ENCODE results near the gene SLFNL1.
A peak's percentile ranks its signal among the peaks of the same experiment; 100 is the strongest.

The SLFNL1 gene

DNA sequence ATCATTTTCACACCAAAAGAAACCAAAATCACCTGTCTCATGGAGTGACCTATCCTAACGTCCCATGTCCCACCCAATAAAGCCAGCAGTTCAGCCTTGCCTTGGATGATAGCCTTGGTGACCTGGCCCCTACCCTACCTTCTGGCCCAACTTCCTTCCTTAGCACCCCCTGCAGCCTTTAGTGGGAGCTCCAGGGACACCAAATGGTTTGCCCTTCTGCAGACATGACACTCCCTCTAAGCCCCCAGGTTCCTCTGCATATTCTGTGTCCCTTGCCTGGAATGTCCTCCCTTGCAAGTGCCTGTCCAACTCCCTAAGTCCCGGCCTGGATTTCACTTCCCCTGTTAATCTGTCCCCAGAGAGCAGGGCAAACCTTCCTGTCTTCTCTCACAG is 2.2 kb downstream of the SLFNL1 start:
- no peak for DNase-seq

DNA sequence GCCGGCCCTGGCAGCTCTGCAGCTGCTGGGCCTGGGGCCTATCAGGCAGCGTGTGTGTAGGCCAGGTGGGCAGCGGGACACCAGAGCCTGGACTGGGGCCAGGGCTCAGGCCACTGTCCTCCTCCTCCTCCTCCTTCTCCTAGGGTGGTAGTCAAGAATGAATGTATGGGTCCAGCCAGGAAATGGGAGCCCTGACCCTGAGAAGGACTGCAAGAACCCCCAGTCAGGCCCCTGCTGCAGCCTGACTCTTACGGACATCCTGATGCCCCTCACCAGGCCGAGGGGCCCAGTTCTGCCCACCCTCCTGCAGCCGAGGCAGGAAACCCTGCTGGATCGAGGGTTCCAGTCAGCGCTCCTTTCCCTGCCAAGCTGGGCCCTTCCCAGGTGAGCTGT is 3.5 kb downstream of the SLFNL1 start:
- DNase-seq: no peak

DNA sequence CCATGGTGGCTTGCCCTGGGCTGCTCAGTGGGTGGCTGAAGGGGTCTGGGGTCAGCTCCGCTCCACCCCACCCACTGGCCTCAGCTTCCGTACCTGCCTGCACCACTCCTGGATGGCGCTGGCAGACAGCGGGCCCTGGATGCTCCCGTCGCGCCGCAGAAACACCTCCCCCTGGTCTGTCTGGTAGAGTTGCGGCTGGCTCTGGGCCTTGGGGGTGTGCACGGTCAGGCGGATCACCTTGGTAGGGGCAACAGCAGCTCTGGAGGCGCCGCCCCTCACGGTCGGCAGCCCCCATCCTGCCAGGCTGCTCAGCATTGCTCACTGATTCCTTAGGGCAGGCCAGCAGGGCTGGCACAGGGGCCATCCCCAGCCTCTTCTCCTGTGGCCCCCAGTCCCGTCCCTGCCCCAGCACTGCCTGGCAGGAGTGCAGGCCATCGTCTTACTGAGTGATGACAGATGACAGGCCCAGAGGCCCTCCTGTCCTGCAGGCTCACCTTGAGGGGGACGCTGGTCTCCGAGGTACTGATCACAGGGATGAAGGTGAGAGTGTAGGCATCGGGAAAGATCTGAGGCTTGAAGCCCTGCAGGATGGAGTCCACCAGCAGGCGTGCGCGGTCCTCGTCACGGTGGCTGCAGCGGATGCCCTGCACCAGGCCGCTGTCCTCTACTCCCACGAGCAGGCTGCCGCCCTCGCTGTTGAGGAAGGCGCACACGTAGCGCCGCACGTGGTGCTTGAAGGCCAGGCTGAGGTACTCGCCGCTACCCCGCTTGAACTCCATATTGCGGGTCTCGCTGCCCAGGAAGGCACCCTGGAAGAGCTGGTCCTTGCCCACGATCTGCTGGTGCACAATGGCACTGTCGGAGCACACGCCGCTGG is 4.1 kb downstream of the SLFNL1 start:
- DNase-seq: no peak

DNA sequence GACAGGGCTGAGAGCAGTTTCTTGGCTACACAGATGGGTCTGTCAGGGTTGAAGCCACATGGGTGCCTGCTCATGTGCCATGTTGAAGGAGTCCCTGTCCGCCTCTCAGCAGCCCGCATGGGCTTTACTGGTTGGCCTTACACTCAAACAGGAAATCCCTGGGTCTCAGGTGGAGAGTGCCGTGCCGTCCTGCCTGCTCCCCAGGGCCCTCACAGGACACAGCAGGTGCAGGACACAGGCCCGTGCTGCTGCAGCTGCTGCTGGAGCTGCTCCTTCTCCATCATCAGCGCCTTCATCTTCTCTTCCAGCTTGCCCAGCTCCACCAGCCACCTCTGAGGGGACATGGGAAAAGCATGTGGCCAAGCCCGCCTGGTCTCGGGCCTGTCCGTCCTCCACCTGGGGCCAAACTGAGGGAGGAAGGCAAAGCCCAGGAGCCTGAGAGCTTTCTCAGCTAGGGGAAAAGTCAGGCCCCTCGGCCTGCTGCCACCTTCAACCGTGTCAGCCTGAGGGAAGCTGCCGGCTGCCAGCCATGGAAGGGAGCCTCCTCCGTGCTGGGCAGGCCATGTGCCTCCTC is 5.5 kb downstream of the SLFNL1 start:
- DNase-seq: no peak

GRCh38 chr1:41015281-41015896 is 6.1 kb downstream of the SLFNL1 start:
- no peak for DNase-seq

DNA sequence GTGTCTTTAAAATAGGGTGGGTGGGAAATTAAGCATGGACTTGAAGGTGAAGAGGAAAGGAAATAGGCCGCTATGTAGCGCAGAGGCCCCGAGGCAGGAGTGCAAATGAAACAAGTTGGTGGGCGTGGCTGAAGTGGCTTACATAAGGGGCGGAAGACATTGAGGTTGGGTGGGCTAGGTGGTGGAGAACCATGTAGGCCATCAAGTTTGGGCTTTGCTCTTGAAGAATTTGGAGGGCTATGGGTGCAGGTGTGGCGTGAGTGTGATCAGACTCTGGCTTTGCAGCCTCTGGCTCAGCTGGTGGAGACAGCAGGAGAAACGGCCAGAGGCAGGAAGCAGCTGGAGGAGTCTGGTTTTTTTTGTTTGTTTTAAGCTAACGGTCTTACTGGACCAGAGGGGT is 6.7 kb downstream of the SLFNL1 start:
- DNase-seq: no peak

- DNase-seq: no peak
Measured at GRCh38 chr1:41013796-41014195, 7.7 kb downstream of the SLFNL1 start.

GRCh38 chr1:41013024-41013423 is 8.5 kb downstream of the SLFNL1 start:
- DNase-seq: no peak

- DNase-seq: no peak
Measured at GRCh38 chr1:41010345-41010744, 11.2 kb downstream of the SLFNL1 start.

DNA sequence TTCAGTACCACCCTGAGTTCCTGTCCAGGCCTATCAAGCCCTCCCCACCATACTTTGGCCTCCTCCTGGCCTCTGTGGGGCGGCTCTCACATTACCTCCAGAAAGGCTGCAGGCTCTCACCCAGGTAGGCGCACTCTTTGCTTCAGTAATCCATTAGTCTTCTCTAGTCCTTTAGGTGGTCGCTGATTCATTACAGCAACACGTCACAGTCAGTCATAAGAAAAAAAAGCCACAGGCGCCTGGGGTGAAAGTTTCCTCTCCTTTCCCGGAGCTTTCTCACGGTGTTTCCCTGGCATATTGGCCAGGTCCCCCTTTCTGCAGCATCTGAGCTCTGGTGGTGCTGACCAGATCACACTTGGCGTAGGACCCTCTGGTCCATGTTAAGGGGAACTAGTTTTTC is 12.1 kb downstream of the SLFNL1 start:
- no peak for DNase-seq

- no peak for DNase-seq
Measured at GRCh38 chr1:41006942-41007865, 14.3 kb downstream of the SLFNL1 start.

GRCh38 chr1:41005876-41006275 is 15.6 kb downstream of the SLFNL1 start:
- no peak for DNase-seq

- DNase-seq: peak; percentile 85
Measured at GRCh38 chr1:41003640-41004220, 17.8 kb downstream of the SLFNL1 start.

DNA sequence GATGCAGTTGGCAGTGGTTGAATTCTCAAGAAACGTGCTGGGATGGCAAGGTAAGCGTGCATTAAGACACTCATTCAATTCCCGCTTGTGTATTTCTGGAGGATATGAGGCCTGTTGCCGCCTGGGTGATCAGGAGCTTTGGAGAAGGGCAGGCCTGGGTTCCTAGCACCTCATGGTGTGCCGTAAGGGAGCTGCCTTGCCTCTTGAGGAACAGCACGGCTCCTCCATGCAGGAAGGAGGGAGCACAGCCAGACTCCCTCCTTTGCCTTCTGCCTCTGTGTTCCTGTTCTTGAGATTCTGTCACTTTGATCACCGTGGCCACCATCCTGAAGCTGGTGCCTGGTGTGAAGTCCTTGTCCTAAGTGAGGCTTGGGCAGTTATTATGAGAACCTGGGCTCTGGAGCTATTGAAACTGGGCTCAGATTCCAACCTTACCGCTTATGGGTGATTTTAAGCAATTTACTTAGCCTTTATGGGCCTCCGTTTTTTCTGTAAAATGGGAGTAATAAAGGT is 18.3 kb downstream of the SLFNL1 start:
- DNase-seq: no peak

DNA sequence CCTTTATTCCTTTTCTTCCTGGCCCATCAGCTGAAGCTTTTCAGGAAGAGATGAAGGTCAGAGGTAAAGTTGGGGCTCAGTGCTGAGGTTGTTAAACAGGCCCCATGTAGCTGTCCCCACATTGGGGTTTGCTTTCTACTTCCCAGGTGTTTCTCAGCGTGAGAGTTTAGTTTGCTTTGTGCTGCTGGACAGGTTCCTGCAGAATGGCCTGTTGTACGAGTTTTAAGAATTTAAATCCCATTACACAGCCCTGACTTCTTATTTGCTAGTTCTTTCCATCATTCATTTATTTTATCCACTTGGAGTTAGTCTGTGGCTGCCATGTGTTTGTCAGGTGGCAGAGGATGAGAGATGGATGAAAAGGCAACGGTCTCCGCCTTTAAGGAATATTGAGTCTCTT is 22.9 kb downstream of the SLFNL1 start:
- DNase-seq: no peak

- DNase-seq: no peak
Measured at GRCh38 chr1:40997096-40997495, 24.4 kb downstream of the SLFNL1 start.

DNA sequence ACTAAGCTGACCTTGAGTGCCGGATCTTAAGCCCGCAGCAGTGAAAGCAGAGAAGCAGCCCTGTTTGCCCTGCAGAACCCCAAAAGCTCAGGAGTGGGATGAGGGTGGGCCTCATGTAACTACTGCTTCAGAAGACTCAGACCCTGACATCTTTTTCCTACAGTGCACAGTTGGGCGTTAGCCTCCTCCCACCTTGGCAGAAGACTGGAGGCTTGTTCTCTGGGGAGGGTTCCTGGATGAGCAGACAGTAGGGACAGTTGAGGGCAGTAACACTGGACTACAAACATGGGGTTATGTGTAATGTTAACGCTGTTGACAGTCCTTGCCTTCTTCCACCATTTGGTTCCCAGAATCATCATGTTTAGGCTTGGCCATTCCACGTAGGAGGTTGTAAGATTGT is 32.5 kb downstream of the SLFNL1 start:
- DNase-seq: no peak

DNA sequence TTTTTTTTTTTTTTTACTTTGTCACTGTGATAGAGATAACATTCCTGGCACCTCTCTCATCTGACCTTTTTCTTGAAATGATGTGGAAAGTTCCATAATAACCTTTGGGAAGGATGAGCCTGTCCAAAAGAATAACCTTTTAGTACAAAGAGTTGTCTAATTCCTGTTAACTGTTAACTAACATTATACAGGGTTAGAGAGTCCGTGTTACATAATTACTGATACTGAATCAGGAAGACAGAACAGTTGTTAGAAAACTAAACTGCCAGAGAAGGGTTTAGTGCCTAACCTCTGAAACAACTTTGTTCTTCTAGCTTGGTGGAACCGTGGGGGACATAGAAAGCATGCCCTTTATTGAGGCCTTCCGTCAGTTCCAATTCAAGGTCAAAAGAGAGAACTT is 33.2 kb downstream of the SLFNL1 start:
- DNase-seq: no peak

GRCh38 chr1:40987439-40988276 is 33.9 kb downstream of the SLFNL1 start:
- DNase-seq: no peak

GRCh38 chr1:40986956-40987355 is 34.6 kb downstream of the SLFNL1 start:
- DNase-seq: no peak

GRCh38 chr1:40986328-40986783 is 35.2 kb downstream of the SLFNL1 start:
- DNase-seq: no peak

Measured in CD4-positive, alpha-beta T cell treated with Interleukin-15 for 1 hour (primary cell).